ENCODE measurements around the gene MTA1.

MTA1 gene

DNA sequence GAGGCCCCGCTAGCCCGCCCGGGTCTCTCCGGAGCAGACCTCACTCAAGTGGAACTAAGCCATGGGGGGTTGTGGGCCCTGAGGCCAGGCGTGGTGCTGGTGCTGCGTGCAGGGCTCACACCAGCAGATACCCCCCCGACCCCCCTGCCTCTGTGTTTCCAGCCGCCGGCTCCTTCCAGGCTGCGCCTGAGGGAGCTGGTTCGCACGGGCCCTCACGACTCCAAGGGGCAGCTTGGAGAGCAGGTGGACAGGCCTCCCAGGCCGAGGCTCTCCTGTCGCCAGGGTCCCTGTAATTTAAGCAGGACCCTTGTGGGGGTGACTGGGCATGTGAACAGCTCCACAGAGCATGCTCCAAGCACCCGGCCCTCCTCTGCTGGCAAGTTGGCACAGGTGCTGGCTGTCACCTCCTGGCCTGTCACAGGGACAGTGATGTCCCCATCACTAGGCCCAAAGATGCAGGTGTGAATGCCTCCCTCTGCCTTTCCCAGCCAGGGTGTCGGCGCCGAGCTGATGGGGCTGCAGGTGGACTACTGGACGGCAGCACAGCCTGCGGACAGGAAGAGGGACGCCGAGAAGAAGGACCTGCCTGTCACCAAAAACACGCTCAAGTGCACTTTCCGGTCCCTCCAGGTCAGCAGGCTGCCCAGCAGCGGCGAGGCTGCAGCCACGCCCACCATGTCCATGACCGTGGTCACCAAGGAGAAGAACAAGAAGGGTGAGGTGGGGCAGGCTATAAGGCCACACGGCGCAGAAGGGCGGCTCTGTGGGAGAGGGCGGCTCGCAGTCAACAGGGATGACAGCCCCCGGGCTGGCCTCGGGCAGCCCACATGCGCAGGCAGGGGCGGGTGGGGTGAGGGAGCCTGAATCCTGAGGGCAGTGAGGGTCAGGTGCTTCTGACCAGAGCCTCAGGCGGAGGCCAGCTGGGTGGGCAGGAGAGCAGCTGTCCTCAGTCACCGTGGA, 27.2 kb upstream of the MTA1 start:
- DNase-seq (ENCODE audit: insufficient read length, low spot score): no peak
- no peak for TF ChIP-seq SPI1 (IDR thresholded peaks at IDR 0.05; ENCODE audit: low read depth, low read length)
- TF ChIP-seq TAF1 (IDR thresholded peaks at IDR 0.05; ENCODE audit: low read depth, low read length): no peak
- no peak for TF ChIP-seq POLR2AphosphoS5 (IDR thresholded peaks at IDR 0.05; ENCODE audit: low read depth, low read length)
- no peak for TF ChIP-seq POU2F2 (IDR thresholded peaks at IDR 0.05; ENCODE audit: low read depth, low read length)
- no peak for TF ChIP-seq POLR2A (IDR thresholded peaks at IDR 0.05; ENCODE audit: low read depth, low read length)
- TF ChIP-seq PAX5 (IDR thresholded peaks at IDR 0.05; ENCODE audit: insufficient read depth, low read length, severe bottlenecking): no peak
- no peak for FAIRE-seq

DNA sequence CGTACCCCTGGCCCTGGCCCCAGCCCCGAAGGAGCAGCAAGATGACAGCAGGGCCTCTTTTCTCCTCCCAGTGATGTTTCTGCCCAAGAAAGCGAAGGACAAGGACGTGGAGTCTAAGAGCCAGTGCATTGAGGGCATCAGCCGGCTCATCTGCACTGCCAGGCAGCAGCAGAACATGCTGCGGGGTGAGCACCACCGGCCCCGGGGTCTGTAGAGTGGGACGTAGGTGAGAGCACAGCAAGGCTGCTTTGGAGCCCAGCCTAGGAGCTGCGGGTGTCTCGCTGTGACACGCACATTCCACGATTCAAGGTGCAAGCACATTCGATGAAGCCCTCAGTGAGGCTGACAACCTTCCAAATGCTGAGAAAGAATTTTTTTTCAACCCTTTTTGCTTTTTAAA, 26.5 kb upstream of the MTA1 start:
- FAIRE-seq (no peak), DNase-seq (ENCODE audit: insufficient read length, low spot score) (no peak)
- no peak for TF ChIP-seq SPI1 (IDR thresholded peaks at IDR 0.05; ENCODE audit: low read depth, low read length)
- TF ChIP-seq PAX5 (IDR thresholded peaks at IDR 0.05; ENCODE audit: insufficient read depth, low read length, severe bottlenecking): no peak
- no peak for TF ChIP-seq POU2F2 (IDR thresholded peaks at IDR 0.05; ENCODE audit: low read depth, low read length)

- TF ChIP-seq PAX5 (IDR thresholded peaks at IDR 0.05; ENCODE audit: insufficient read depth, low read length, severe bottlenecking): no peak
- no peak for TF ChIP-seq TAF1 (IDR thresholded peaks at IDR 0.05; ENCODE audit: low read depth, low read length)
- no peak for TF ChIP-seq SPI1 (IDR thresholded peaks at IDR 0.05; ENCODE audit: low read depth, low read length)
- TF ChIP-seq POLR2AphosphoS5 (IDR thresholded peaks at IDR 0.05; ENCODE audit: low read depth, low read length): no peak
- TF ChIP-seq POU2F2 (IDR thresholded peaks at IDR 0.05; ENCODE audit: low read depth, low read length): no peak
- no peak for TF ChIP-seq POLR2A (IDR thresholded peaks at IDR 0.05; ENCODE audit: low read depth, low read length)
- FAIRE-seq: no peak
- no peak for DNase-seq (ENCODE audit: insufficient read length, low spot score)
These were observed 24.7 kb upstream of the MTA1 start for GRCh38 chr14:105394714-105395537.

DNA sequence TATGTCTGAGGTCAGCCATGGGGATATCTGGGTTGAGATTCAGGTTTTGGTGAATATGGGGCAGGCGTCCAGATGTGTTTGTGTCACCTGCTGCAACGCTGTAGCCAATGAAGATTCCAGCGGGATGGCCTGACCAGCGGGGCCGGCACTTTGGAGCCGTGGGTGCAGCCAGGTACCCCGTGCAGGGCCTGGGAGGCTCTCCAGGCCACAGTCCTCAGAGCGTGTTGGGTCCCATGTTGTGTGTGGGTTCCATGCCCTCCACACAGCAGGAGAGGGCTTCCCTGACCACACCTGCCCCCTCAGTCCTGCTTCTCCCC, 24.1 kb upstream of the MTA1 start:
- TF ChIP-seq POLR2A (IDR thresholded peaks at IDR 0.05; ENCODE audit: low read depth, low read length) (no peak), SPI1 (IDR thresholded peaks at IDR 0.05; ENCODE audit: low read depth, low read length) (no peak), POLR2AphosphoS5 (IDR thresholded peaks at IDR 0.05; ENCODE audit: low read depth, low read length) (no peak), PAX5 (IDR thresholded peaks at IDR 0.05; ENCODE audit: insufficient read depth, low read length, severe bottlenecking) (no peak), POU2F2 (IDR thresholded peaks at IDR 0.05; ENCODE audit: low read depth, low read length) (no peak), TAF1 (IDR thresholded peaks at IDR 0.05; ENCODE audit: low read depth, low read length) (no peak)
- no peak for FAIRE-seq
- DNase-seq (ENCODE audit: insufficient read length, low spot score): no peak

DNA sequence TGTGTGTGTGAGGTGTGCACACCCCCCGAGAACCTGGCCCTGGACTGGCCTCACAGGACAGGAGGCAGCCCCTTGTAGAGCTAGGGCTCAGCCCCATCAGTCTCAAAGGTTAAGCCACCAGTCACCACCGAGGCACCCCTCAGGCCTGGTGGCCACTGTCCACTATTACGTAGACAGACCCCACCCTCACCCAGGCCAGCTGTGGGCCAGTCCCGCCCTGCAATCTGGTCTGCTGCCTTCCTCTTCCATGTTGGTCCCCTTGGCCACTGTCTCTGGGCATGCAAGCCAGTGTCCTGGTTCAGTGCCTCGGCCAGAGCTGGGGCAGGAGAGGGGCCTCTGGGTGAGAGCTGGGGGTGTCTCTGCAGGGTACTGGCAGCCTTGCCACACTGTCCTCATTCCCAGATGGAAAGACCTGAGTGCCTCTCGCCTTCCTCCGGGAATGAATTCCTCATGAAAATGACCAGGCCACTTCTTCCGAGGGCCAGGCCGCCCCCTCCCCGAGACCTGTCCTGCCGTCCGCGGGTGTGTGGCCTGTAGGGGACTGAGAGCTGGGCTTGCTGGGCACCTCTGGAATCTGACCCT, 22.2 kb upstream of the MTA1 start:
- TF ChIP-seq SPI1 (IDR thresholded peaks at IDR 0.05; ENCODE audit: low read depth, low read length): no peak
- no peak for TF ChIP-seq POU2F2 (IDR thresholded peaks at IDR 0.05; ENCODE audit: low read depth, low read length)
- TF ChIP-seq PAX5 (IDR thresholded peaks at IDR 0.05; ENCODE audit: insufficient read depth, low read length, severe bottlenecking): no peak
- TF ChIP-seq TAF1 (IDR thresholded peaks at IDR 0.05; ENCODE audit: low read depth, low read length): no peak
- no peak for TF ChIP-seq POLR2A (IDR thresholded peaks at IDR 0.05; ENCODE audit: low read depth, low read length)
- no peak for TF ChIP-seq POLR2AphosphoS5 (IDR thresholded peaks at IDR 0.05; ENCODE audit: low read depth, low read length)
- FAIRE-seq (peak; percentile 61), DNase-seq (ENCODE audit: insufficient read length, low spot score) (no peak)

DNA sequence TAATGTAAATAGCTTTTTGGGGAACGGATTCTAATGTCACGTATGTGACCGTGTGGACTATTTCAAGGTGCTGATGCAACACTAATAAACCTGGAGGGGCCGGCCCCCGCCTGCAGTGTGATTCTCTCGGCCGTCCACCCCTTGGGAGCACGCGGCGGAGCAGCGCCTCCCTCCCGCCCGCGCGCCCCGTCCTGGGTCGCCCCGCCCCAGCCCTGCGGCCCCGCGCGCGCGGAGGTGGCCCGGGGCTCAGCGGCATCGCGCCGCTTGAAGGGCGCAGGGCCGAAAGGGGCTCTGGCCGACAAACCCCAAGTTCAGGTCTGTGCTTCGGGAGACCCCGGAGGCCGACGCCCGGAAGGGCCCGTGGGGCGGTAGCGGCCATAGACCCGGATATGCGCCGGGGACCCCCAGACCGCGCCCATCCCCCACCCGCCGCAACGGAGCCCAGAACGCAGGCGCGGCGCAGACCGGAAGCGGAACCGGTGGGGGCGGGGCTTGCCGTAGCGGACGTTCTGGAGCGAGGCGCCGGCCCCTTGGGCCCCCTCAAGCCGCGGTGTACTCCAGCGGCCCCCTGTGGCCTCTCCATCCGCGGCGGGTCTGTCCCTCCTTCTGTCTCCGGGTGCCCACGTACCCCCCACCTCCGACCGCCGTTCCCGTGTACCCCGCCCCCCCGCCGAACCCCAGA, 21.4 kb upstream of the MTA1 start, which contains the start of gene TEX22:
Gene TEX22 (plus strand): TSS at position 495 of the 682 bp plus-strand sequence. CDS start 803 bp downstream, outside the sequence.
- TF ChIP-seq TAF1 (IDR thresholded peaks at IDR 0.05; ENCODE audit: low read depth, low read length): no peak
- 0 out of 2 replicates have a peak, but pooled peaks have one; percentile 28 for TF ChIP-seq SPI1 (IDR thresholded peaks at IDR 0.05; ENCODE audit: low read depth, low read length)
- TF ChIP-seq POLR2A (IDR thresholded peaks at IDR 0.05; ENCODE audit: low read depth, low read length): peak; percentile 74
- peak; percentile 52; the same call in 1 of the 2 replicates for TF ChIP-seq POU2F2 (IDR thresholded peaks at IDR 0.05; ENCODE audit: low read depth, low read length)
- TF ChIP-seq PAX5 (IDR thresholded peaks at IDR 0.05; ENCODE audit: insufficient read depth, low read length, severe bottlenecking): no peak
- peak; percentile 72; the same call in 1 of the 2 replicates for TF ChIP-seq POLR2AphosphoS5 (IDR thresholded peaks at IDR 0.05; ENCODE audit: low read depth, low read length)
- FAIRE-seq (peak; percentile 99), DNase-seq (ENCODE audit: insufficient read length, low spot score) (peak; percentile 97)

GRCh38 chr14:105398726-105399465, 20.7 kb upstream of the MTA1 start:
- FAIRE-seq (no peak), DNase-seq (ENCODE audit: insufficient read length, low spot score) (peak; percentile 78)
- TF ChIP-seq TAF1 (IDR thresholded peaks at IDR 0.05; ENCODE audit: low read depth, low read length) (no peak), PAX5 (IDR thresholded peaks at IDR 0.05; ENCODE audit: insufficient read depth, low read length, severe bottlenecking) (no peak), SPI1 (IDR thresholded peaks at IDR 0.05; ENCODE audit: low read depth, low read length) (no peak), POLR2AphosphoS5 (IDR thresholded peaks at IDR 0.05; ENCODE audit: low read depth, low read length) (no peak), POU2F2 (IDR thresholded peaks at IDR 0.05; ENCODE audit: low read depth, low read length) (no peak), POLR2A (IDR thresholded peaks at IDR 0.05; ENCODE audit: low read depth, low read length) (no peak)

- no peak for FAIRE-seq
- TF ChIP-seq POLR2A (IDR thresholded peaks at IDR 0.05; ENCODE audit: low read depth, low read length) (no peak), PAX5 (IDR thresholded peaks at IDR 0.05; ENCODE audit: insufficient read depth, low read length, severe bottlenecking) (no peak), POLR2AphosphoS5 (IDR thresholded peaks at IDR 0.05; ENCODE audit: low read depth, low read length) (no peak), POU2F2 (IDR thresholded peaks at IDR 0.05; ENCODE audit: low read depth, low read length) (no peak), SPI1 (IDR thresholded peaks at IDR 0.05; ENCODE audit: low read depth, low read length) (no peak), TAF1 (IDR thresholded peaks at IDR 0.05; ENCODE audit: low read depth, low read length) (no peak)
- DNase-seq (ENCODE audit: insufficient read length, low spot score): no peak
These were observed 20.2 kb upstream of the MTA1 start for GRCh38 chr14:105399466-105399775.

All from GM12891 (cell line).